ENCODE results near the gene SPATA6L. TPM values are rescaled to one million over a fixed set of nuclear protein-coding genes. Genes with fewer than 3 reads are reported as not detected.
A peak's percentile ranks its signal among the peaks of the same experiment; 100 is the strongest.

SPATA6L gene
- 1 to 10 TPM; 2.5 to 4.3 (median 3.4) TPM for polyA plus RNA-seq (ENCODE audit: insufficient read length in 4 of 4)

- DNase-seq (ENCODE audit: low read depth in 4 of 4, low spot score in 3 of 4): peak in 1 of 4 donors; percentile 43
Measured at GRCh38 chr9:4666042-4666699, at the start of gene SPATA6L. SPATA6L (minus strand) TSS chr9:4666480; CDS start chr9:4666250, 230 bp downstream.

- DNase-seq (ENCODE audit: low read depth in 4 of 4, low spot score in 3 of 4): no peak
Measured at GRCh38 chr9:4714266-4715016, 48.2 kb upstream of the SPATA6L start.

GRCh38 chr9:4713849-4714248 lies 47.6 kb upstream of the SPATA6L start:
- DNase-seq (ENCODE audit: low read depth in 4 of 4, low spot score in 3 of 4): no peak

- DNase-seq (ENCODE audit: low read depth in 4 of 4, low spot score in 3 of 4): no peak
Measured at GRCh38 chr9:4709380-4709779, 43.1 kb upstream of the SPATA6L start.

GRCh38 chr9:4706971-4707622 lies 40.8 kb upstream of the SPATA6L start:
- no peak for DNase-seq (ENCODE audit: low read depth in 4 of 4, low spot score in 3 of 4)

GRCh38 chr9:4706021-4706420 lies 39.7 kb upstream of the SPATA6L start:
- DNase-seq (ENCODE audit: low read depth in 4 of 4, low spot score in 3 of 4): peak in 1 of 4 donors; percentile 7

- DNase-seq (ENCODE audit: low read depth in 4 of 4, low spot score in 3 of 4): no peak
Measured at GRCh38 chr9:4704129-4704528, 37.8 kb upstream of the SPATA6L start.

GRCh38 chr9:4701526-4701925 lies 35.2 kb upstream of the SPATA6L start:
- no peak for DNase-seq (ENCODE audit: low read depth in 4 of 4, low spot score in 3 of 4)

GRCh38 chr9:4700932-4701331 lies 34.7 kb upstream of the SPATA6L start:
- no peak for DNase-seq (ENCODE audit: low read depth in 4 of 4, low spot score in 3 of 4)

- no peak for DNase-seq (ENCODE audit: low read depth in 4 of 4, low spot score in 3 of 4)
Measured at GRCh38 chr9:4700091-4700490, 33.8 kb upstream of the SPATA6L start.

- DNase-seq (ENCODE audit: low read depth in 4 of 4, low spot score in 3 of 4): no peak
Measured at GRCh38 chr9:4691795-4692194, 25.5 kb upstream of the SPATA6L start.

GRCh38 chr9:4690144-4690543 lies 23.9 kb upstream of the SPATA6L start:
- no peak for DNase-seq (ENCODE audit: low read depth in 4 of 4, low spot score in 3 of 4)

- DNase-seq (ENCODE audit: low read depth in 4 of 4, low spot score in 3 of 4): no peak
Measured at GRCh38 chr9:4689687-4690104, 23.4 kb upstream of the SPATA6L start.

GRCh38 chr9:4689021-4689420 lies 22.7 kb upstream of the SPATA6L start:
- no peak for DNase-seq (ENCODE audit: low read depth in 4 of 4, low spot score in 3 of 4)

GRCh38 chr9:4686584-4686983 lies 20.3 kb upstream of the SPATA6L start:
- DNase-seq (ENCODE audit: low read depth in 4 of 4, low spot score in 3 of 4): no peak

GRCh38 chr9:4686112-4686511 lies 19.8 kb upstream of the SPATA6L start:
- DNase-seq (ENCODE audit: low read depth in 4 of 4, low spot score in 3 of 4): no peak

GRCh38 chr9:4684820-4685219 lies 18.5 kb upstream of the SPATA6L start:
- no peak for DNase-seq (ENCODE audit: low read depth in 4 of 4, low spot score in 3 of 4)

- no peak for DNase-seq (ENCODE audit: low read depth in 4 of 4, low spot score in 3 of 4)
Measured at GRCh38 chr9:4680750-4681149, 14.5 kb upstream of the SPATA6L start.

GRCh38 chr9:4680173-4680525 lies 13.9 kb upstream of the SPATA6L start:
- DNase-seq (ENCODE audit: low read depth in 4 of 4, low spot score in 3 of 4): no peak

- peak; percentile 91 to 96 (median 94) for DNase-seq (ENCODE audit: low read depth in 4 of 4, low spot score in 3 of 4)
Measured at GRCh38 chr9:4679268-4680172, 13.2 kb upstream of the SPATA6L start, which contains the start of gene CDC37L1. CDC37L1 (plus strand) TSS chr9:4679569; CDS start chr9:4679768, 199 bp downstream.

Data from right renal pelvis (tissue), 4 donors.